ENCODE results near the gene ERBB4.
"Not testable (repeated sequence)": the region's sequence is repeated elsewhere in the genome, so short reads cannot be mapped to it uniquely, and the experiment has no call there.

ERBB4 gene

DNA sequence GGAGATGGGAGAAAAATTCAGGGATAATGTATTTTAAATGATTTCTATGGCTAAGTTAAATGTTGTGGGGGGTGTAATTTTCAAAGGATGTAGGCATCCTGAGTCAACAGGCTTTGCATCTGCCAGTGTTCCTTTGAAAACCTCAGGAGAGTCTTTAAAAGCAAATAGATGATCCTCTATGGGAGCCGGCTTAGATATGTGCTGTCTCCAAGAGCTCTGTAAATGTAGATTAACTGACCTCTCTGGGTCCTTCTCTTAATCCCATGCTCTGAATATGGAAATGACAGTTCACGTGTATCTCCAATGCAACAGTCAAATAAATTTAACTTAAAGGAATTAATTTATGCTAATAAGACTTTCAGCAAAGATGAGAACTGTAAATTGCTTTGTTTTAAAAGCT lies 292.7 kb downstream of the ERBB4 start:
- Histone ChIP-seq H3K36me3 (no peaks in the 10 kb centered on the region), H3K9me3 (no peaks in the 10 kb centered on the region), H3K27me3 (no peaks in the 10 kb centered on the region), H3K4me1 (ENCODE audit: control insufficient read depth in 1 of 2, insufficient read depth in 1 of 2, low read depth in 1 of 2, low read length in 1 of 2) (no peaks in the 10 kb centered on the region), H3K27ac (no peak overlapping the region), H3K4me3 (ENCODE audit: low read depth in 1 of 2, low read length in 1 of 2) (no peak overlapping the region)
- TF ChIP-seq, protein P1, sequence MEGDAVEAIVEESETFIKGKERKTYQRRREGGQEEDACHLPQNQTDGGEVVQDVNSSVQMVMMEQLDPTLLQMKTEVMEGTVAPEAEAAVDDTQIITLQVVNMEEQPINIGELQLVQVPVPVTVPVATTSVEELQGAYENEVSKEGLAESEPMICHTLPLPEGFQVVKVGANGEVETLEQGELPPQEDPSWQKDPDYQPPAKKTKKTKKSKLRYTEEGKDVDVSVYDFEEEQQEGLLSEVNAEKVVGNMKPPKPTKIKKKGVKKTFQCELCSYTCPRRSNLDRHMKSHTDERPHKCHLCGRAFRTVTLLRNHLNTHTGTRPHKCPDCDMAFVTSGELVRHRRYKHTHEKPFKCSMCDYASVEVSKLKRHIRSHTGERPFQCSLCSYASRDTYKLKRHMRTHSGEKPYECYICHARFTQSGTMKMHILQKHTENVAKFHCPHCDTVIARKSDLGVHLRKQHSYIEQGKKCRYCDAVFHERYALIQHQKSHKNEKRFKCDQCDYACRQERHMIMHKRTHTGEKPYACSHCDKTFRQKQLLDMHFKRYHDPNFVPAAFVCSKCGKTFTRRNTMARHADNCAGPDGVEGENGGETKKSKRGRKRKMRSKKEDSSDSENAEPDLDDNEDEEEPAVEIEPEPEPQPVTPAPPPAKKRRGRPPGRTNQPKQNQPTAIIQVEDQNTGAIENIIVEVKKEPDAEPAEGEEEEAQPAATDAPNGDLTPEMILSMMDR (IDR thresholded peaks at IDR 0.05), result no peak

DNA sequence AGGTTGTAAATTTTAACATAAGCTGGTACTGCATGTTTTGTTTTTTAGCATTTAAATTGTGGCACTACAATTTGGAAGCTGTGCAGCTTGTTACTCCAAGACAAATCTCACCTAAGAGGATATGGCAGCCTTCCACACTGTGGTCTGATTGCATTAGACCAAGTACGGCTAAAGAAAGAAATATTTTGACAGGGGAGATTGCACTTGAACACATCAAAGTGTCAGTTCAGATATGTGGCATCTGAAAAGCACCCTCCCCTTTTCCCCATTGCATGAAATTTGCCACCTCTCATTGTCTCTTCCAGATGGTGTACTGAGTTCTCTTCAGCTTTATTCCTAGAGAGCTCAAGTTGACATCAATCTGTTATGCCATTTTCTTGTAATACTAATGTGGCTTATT lies 295.9 kb downstream of the ERBB4 start:
- Histone ChIP-seq H3K4me3 (ENCODE audit: low read depth in 1 of 2, low read length in 1 of 2) (no peak overlapping the region), H3K36me3 (no peaks in the 10 kb centered on the region), H3K4me1 (ENCODE audit: control insufficient read depth in 1 of 2, insufficient read depth in 1 of 2, low read depth in 1 of 2, low read length in 1 of 2) (no peaks in the 10 kb centered on the region), H3K27me3 (no peaks in the 10 kb centered on the region), H3K27ac (no peak overlapping the region), H3K9me3 (no peaks in the 10 kb centered on the region)
- TF ChIP-seq, protein P1 (IDR thresholded peaks at IDR 0.05), result no peak

DNA sequence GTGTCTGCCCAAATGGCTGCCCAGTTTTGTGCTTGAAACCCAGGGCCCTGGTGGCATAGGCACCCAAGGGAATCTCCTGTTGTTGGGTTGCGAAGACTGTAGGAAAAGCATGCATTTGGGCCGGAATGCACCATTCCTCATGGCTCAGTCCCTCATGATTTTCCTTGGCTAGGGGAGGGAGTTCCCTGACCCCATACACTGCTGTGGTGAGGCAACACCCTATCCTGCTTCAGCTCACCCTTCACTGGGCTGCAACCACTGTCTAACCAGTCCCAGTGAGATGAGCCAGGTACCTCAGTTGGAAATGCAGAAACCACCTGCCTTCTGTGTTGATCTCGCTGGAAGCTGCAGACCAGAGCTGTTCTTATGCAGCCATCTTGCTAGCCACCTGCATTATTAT lies 300.4 kb downstream of the ERBB4 start:
- H3K4me3 ChIP-seq (ENCODE audit: low read depth in 1 of 2, low read length in 1 of 2); H3K27me3 ChIP-seq; H3K36me3 ChIP-seq; H3K4me1 ChIP-seq (ENCODE audit: control insufficient read depth in 1 of 2, insufficient read depth in 1 of 2, low read depth in 1 of 2, low read length in 1 of 2); H3K27ac ChIP-seq; H3K9me3 ChIP-seq: not testable (repeated sequence)

DNA sequence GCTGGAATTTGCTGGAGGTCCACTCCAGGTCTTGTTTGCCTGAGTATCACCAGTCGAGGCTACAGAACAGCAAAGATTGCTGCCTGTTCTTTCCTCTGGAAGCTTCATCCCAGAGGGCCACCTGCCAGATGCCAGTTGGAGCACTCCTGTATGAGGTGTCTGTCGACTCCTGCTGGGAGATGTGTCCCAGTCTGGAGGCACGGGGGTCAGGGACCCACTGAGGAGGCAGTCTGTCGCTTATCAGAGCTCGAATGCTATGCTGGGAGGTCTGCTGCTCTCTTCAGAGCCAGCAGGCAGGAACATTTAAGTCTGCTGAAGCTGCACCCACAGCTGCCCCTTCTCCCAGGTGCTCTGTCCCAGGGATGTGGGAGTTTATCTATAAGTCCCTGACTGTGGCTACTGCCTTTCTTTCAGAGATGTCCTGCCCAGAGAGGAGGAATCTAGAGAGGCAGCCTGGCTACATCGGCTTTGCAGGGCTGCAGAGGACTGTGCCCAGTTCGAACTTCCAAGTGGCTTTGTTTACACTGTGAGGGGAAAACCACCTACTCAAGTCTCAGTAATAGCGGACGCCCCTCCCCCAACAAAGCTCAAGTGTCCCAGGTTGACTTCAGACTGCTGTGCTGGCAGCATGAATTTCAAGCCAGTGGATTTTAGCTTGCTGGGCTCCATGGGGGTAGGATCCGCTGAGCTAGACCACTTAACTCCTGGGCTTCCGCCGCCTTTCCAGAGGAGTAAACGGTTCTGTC lies 301.1 kb downstream of the ERBB4 start:
- TF ChIP-seq, protein P1 (IDR thresholded peaks at IDR 0.05), result no peak
- H3K36me3 ChIP-seq, result no peaks in the 10 kb centered on the region
- H3K4me1 ChIP-seq (ENCODE audit: control insufficient read depth in 1 of 2, insufficient read depth in 1 of 2, low read depth in 1 of 2, low read length in 1 of 2), result no peaks in the 10 kb centered on the region
- H3K4me3 ChIP-seq (ENCODE audit: low read depth in 1 of 2, low read length in 1 of 2), result no peak overlapping the region
- no peaks in the 10 kb centered on the region for H3K9me3 ChIP-seq
- H3K27me3 ChIP-seq, result no peaks in the 10 kb centered on the region
- no peak overlapping the region for H3K27ac ChIP-seq

DNA sequence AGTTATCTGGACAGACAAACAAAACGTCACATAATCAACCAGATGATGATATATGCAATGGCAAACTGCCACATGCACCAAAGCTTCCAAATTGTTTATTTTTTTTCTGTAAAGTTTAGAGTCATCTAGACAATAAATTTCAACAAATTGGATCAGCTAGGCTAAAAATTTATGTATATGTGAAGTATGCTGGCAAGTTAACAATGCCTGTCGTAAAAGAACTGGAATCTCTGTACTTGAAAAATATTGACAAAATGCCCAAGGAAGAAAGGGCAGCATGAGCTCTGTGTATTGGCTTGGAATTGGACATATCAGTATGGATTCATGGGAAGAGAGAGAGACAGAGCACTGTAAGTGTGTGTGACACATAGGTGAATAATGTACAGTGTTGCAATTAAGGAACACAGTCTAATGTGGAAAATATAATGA lies 309.8 kb downstream of the ERBB4 start:
- H3K27ac ChIP-seq, result no peak overlapping the region

DNA sequence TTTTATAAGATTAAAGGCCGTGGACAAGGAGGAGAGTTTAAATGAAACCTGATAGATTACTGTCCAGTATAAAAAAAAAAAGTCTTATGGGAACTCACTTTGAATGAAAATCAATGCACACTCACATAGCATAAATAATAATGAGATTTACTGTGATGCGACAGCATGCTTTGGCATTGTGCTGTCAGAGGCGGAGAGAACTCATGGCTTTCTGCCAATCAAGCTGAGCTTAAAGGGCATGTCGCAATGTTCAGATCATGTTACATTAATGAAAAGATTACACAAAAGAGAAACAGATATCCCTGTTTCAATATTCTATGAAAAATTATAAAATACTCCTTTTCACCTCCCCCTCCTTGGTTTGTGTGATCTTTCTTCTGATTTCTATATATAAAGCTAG lies 310.8 kb downstream of the ERBB4 start:
- no peaks in the 10 kb centered on the region for H3K9me3 ChIP-seq

More for the DNA sequence above, 309.8 kb downstream of the ERBB4 start:
- Histone ChIP-seq H3K4me1 (ENCODE audit: control insufficient read depth in 1 of 2, insufficient read depth in 1 of 2, low read depth in 1 of 2, low read length in 1 of 2) (no peaks in the 10 kb centered on the region), H3K27me3 (no peaks in the 10 kb centered on the region), H3K9me3 (no peaks in the 10 kb centered on the region), H3K36me3 (no peaks in the 10 kb centered on the region), H3K4me3 (ENCODE audit: low read depth in 1 of 2, low read length in 1 of 2) (no peak overlapping the region)
- TF ChIP-seq, protein P1 (IDR thresholded peaks at IDR 0.05), result no peak

More for the DNA sequence above, 310.8 kb downstream of the ERBB4 start:
- no peak overlapping the region for H3K27ac ChIP-seq
- H3K4me3 ChIP-seq (ENCODE audit: low read depth in 1 of 2, low read length in 1 of 2), result no peak overlapping the region
- no peaks in the 10 kb centered on the region for H3K4me1 ChIP-seq (ENCODE audit: control insufficient read depth in 1 of 2, insufficient read depth in 1 of 2, low read depth in 1 of 2, low read length in 1 of 2)
- H3K36me3 ChIP-seq, result no peaks in the 10 kb centered on the region
- TF ChIP-seq, protein P1 (IDR thresholded peaks at IDR 0.05), result no peak
- no peaks in the 10 kb centered on the region for H3K27me3 ChIP-seq
